ENCODE results near the gene MBOAT2.
"Not testable (repeated sequence)": the region's sequence is repeated elsewhere in the genome, so short reads cannot be mapped to it uniquely, and the experiment has no call there.

MBOAT2 gene

GRCh38 chr2:8939486-8940114, 63.9 kb downstream of the MBOAT2 start:
- no peak for DNase-seq

- DNase-seq, result no peak
Measured at GRCh38 chr2:8938384-8938783, 65.1 kb downstream of the MBOAT2 start.

GRCh38 chr2:8935982-8936381, 67.5 kb downstream of the MBOAT2 start:
- DNase-seq, result no peak

GRCh38 chr2:8934338-8934737, 69.1 kb downstream of the MBOAT2 start:
- DNase-seq, result no peak

GRCh38 chr2:8932702-8933101, 70.8 kb downstream of the MBOAT2 start:
- DNase-seq, result no peak

- not testable (repeated sequence) for DNase-seq
Measured at GRCh38 chr2:8930185-8930584, 73.3 kb downstream of the MBOAT2 start.

- DNase-seq, result no peak
Measured at GRCh38 chr2:8929128-8929527, 74.4 kb downstream of the MBOAT2 start.

- no peak for DNase-seq
Measured at GRCh38 chr2:8927510-8928455, 75.7 kb downstream of the MBOAT2 start.

GRCh38 chr2:8926356-8926755, 77.1 kb downstream of the MBOAT2 start:
- DNase-seq, result no peak

- no peak for DNase-seq
Measured at GRCh38 chr2:8925411-8925810, 78.1 kb downstream of the MBOAT2 start.

GRCh38 chr2:8923183-8923582, 80.3 kb downstream of the MBOAT2 start:
- DNase-seq, result no peak

GRCh38 chr2:8922431-8922830, 81.1 kb downstream of the MBOAT2 start:
- no peak for DNase-seq

GRCh38 chr2:8918412-8918811, 85.1 kb downstream of the MBOAT2 start:
- no peak for DNase-seq

- DNase-seq, result no peak
Measured at GRCh38 chr2:8915941-8916340, 87.5 kb downstream of the MBOAT2 start.

GRCh38 chr2:8913767-8914166, 89.7 kb downstream of the MBOAT2 start:
- not testable (repeated sequence) for DNase-seq

GRCh38 chr2:8907764-8908288, 95.7 kb downstream of the MBOAT2 start:
- no peak for DNase-seq

GRCh38 chr2:8903924-8904323, 99.6 kb downstream of the MBOAT2 start:
- not testable (repeated sequence) for DNase-seq

- DNase-seq, result not testable (repeated sequence)
Measured at GRCh38 chr2:8902757-8903156, 100.7 kb downstream of the MBOAT2 start.

GRCh38 chr2:8897206-8897605, 106.3 kb downstream of the MBOAT2 start:
- not testable (repeated sequence) for DNase-seq

- not testable (repeated sequence) for DNase-seq
Measured at GRCh38 chr2:8896671-8897070, 106.8 kb downstream of the MBOAT2 start.

GRCh38 chr2:8895087-8895912, 108.2 kb downstream of the MBOAT2 start:
- not testable (repeated sequence) for DNase-seq

GRCh38 chr2:8893978-8894820, 109.3 kb downstream of the MBOAT2 start:
- no peak for DNase-seq
